Activated T-cell treated with anti-CD3 and anti-CD28 coated beads for 48 hours (primary cell): ENCODE measurements around the gene BTBD8.
"Not testable (repeated sequence)": the region's sequence is repeated elsewhere in the genome, so short reads cannot be mapped to it uniquely, and the experiment has no call there.

Experiments used
- DNase-seq: peaks from one replicate; pipeline ENCODE4 v3.0.0-alpha.2; 2020; ENCODE audit warnings: low read depth

The BTBD8 gene

DNA sequence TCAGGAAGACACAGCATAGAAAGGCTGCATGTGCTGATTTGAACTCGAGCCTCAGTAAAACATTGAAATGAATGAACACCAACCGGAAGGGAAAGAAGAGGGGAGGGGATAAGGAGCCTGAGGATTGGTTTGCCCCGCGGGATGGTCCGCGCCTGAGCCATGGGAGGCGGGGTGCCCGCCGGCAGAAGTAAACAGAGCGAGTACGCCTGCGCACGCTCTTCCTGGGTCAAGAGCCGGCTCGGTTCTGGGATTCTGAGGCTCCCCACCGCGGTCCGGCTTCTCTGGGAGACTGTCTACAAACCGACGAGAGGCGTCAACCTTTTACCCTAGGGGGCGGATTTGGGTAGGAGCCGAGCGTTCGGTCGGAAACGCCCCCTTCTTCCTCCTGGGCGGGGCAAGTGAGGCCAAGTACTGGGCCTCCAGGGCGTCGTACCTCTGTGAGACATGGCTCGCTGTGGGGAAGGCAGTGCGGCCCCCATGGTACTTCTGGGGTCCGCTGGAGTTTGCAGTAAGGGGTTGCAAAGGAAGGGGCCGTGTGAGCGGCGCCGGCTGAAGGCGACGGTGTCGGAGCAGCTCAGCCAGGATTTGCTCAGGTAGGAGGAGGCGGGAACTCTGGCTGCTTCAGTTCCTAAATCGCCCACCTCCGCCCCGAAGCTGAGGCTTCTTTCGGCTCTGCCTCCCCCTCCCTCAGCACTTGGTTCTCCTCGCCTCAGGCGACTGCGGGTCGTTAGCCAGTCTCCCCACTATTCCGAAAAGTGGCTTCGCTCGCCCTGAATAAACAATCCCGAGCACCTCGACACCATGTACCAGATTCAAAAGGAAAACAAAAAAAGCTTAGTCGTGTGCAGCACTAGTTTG lies at the start of gene BTBD8:
Gene BTBD8 (plus strand): TSS at position 218 of the 858 bp plus-strand sequence. CDS start 227 bp downstream, at position 445.
- DNase-seq = peak; percentile 78

DNA sequence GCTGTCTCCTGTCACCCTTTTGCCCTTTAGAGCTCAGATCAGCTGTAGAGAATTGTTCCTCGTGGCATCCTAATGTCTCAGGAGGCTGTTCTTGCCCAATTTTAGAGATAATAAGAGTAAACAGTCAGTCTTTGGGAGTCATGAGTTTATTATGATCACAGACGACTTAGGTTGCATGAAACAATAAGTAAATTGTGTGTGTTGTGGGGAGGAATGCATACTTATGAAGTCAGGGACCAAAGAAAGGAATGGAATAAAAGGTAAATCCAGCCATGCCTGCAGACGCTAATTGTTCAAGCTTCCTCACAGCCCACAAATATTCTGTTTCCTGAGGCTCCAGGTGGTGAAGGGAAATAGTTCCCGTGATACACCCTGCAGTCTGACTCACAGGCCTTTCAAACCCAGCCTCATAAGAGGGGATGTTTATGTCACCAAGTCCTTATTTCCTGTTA lies 49.5 kb upstream of the BTBD8 start:
- DNase-seq = no peak

DNA sequence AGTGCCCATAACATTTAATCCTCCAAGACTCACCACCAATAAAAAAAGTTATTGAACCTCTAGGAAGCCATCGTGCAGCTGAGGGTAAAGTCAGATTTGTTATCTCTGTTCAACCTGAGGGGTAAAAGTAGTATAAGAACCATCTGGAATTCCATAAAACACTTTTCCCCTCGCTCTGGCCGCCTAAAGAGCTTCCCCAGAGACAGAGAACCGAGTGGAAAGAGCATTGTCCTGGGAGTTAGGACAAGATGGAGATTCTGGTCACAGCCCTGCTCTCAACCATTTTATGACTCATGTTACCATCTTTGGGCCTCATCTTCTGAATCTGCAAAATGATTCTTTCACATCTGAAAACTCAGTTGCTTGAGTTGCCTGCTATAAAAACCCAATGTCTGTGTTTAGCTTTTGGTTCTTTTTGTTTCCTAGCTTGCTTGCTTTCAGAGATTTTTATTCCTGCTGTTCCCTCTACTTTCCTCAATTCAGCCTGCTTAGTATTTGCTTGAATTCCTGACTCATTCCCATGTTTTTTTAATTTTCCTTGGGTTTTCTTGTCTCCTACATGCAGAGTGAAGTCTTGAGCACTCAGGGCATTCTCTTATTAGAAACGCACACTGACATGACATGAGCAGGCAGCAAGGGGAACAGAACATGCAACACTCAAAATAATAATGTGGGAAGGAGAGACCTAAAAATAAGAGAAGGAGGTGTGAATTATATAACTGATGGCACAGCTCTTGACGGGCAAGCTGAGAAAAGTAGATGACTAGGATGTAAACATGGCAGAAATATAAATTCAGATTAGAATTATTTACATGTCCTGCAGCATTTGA lies 48.6 kb upstream of the BTBD8 start:
- DNase-seq = no peak

DNA sequence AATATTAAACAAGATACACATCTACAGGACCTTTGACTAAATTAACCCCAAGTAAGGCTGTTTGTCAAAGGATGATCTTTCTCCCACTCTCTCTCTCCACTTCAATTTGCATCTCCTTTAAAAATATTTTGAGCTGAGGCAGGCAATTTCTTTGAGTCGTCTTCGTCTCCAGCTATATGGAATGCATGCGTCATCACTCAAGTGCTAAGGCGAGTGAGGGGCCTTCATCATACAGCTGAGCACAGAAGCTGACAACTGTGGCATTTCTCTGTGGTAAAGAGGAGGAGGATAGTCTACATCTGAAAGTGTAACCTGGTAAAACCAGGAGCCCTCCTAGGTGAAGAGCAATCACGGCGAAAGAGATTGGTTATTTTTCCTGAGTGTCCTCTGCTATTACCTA lies 42.7 kb upstream of the BTBD8 start:
- DNase-seq = no peak

DNA sequence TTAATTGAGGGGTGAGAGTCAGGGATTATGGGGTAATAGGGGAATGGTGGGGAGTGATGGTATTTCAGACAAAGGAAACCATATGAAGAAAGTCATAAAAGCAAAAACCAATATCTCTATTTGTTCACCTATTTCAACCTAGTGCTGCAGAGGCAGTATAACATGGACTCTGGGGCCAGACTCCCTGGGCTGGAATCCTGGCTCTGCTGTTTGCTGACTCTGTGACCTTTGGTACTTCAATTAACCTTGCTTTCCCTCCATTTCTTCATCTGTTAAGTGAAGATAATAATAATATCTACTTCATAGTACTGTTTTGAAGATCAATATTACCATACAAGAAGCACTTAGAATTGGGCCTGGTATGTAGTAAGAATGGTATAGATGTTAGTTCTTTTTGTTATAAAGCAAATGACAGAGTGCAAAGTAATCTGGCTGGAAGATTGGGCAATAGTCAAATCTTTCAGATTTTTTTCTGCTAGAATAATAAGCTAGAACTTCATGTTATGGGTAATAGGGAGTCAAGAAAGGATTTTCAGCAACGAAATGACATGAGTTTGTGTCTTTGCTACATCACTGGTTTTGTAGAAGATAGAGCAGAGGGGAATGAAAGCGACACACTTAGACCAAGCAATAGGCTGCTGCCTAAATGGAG lies 41.3 kb upstream of the BTBD8 start:
- no peak for DNase-seq

DNA sequence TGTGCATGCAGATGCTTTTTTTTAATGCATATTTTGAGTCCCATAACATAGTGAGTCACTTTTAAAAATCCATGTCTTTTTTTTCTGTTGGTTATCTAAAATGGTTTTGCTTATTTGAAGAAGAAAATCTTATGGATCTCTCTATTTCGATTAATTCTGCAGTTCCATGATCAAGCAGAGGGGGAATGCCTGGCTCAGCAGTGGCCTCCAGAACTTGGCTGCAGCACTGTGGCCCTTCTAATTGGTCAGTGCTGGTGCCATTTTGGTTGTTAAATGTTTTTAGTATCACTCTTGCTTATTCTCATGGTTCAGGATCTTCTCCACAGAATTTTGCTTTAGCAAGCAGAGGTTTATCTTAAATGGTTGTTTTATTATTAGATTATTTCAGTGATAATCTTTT lies 39.2 kb upstream of the BTBD8 start:
- DNase-seq = no peak

DNA sequence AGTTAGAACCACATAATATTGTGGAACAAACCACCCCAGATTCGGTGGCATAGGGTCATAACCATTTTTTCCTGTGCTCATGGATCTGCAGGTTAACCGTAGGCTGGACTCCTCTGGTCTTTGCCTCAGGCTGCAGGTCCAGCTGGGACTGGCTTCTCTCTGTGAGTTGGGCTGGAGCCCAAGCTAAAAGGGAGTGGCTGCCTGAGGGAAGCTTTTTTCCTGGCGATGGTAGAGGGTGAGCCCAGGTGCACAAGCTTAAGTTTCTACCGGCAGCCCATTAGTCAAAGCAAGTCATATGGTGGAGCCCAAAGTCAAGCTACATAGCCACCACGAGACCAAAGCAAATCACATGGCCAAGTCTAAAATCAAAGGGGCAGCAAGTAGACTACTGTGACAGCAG lies 36.5 kb upstream of the BTBD8 start:
- no peak for DNase-seq

DNA sequence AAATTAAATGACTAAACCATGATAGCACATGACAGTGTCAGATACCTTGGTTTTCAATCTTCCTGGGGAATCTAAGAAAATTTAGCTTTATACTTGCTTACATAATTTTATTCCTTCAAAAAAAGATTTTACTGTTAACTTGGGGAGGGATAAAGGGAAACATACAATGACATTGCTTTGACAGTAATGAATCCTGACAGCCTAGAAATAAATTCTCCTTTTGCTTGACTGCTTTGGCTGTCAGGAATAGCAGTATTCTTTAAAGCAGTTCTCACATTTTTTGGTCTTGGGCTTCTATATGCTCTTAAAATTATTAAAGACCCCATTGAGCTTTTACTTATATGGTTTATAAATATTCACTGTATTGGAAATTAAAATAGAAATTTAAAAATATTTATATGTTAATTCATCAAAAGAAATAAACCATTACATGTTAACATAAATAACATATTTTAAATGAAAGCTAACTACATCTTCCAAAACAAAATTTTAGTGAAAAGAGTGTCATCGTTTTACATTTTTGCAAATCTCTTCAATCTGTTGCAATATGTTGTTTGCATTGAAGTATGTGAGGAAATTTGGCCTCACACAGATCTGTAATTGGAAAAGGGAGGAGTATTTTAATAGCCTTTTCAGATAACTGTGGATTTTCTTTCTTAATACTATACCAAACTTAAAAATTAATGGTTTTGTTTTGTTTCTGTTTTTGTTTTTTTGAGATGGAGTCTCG lies 34.2 kb upstream of the BTBD8 start:
- no peak for DNase-seq

DNA sequence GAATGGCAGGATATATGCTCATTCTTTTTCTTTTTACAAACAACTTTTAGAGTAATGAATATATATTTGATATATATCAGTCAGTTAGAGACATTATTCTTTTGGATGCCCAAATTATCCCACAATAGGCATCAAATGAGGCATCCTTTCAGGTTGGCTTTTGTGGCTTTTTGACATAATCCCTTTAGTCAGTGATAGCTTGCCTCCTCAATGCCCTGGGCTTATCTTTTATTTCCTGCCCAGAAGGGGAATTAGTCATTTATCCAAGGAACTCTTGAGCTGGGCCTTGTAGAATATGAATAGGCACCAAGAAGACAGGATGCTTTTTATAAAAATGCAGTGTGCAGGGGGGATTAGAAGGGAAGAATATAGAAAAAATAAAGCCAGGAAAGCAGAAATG lies 28.2 kb upstream of the BTBD8 start:
- DNase-seq = no peak

DNA sequence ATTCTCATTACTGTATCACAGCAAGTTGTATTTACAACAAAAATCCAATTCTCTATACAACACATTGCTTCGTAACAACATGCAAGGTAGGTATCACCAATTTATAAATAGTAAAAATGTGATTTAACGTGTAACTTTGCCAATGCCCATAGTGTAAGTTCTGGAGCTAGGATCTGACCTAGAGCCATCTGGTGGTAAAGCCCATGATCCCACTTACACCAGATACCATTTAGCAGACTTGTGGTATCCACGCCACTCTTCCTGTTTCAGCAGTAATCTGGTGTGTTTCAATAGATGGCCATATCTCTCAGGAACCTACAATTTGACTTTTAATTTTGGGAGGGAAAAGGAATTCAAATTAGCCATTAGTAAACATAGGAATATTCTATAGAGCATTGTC lies 15.1 kb upstream of the BTBD8 start:
- no peak for DNase-seq

DNA sequence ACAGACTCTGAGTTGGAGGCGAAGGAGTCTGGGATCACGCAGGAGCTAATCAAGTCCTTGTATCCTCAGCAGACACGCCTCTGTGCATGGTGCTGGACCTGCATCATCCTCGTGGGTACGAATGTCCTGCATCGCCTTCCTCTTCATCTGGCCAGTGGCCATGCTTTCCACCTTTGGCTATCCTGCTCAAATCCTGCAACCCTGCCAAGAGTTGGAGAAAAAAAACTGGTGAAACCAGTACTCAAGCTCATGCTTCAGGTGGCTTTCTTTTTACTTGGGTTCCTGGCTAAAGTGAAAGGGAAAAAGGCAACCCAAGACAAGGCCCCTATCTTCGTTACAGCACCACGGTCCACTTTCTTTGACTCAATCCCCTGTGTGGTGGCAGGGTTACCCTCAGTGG lies 13.8 kb upstream of the BTBD8 start:
- no peak for DNase-seq

DNA sequence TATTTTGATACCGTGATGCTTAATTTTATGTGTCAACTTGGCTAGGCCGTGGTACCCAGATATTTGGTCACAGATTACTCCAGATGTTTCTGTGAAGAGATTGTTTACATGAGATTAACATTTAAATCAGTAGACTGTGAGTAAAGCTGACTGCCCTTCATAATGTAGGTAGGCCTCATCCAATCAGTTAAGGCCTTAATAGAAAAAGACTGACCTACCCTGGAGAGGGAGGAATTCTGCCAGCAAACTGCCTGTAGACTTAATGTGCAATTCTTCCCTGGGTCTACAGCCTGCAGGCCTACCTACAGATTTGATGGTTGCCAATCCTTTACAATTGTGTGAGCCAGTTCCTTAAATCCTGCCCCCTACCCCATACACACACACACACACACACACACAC lies 9.3 kb upstream of the BTBD8 start:
- no peak for DNase-seq

DNA sequence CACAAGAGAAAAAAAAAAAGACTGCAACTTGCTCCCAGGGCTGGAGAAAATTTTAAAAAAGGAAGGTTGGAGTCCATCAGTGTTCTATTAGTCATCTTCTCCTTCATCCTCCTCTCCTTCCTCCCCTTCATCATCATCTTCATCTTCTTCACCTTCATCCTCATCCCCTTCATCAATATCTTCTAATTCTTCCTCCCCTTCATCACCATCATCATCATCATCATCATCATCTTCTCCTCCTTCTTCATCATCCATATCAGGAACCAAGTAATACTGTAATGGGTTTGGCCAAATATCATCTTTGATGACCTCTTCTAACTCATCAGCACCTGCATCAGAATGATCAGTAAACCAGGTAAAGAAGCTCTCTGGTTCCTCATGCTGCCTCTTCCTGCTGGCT lies 5.7 kb upstream of the BTBD8 start:
- not testable (repeated sequence) for DNase-seq

DNA sequence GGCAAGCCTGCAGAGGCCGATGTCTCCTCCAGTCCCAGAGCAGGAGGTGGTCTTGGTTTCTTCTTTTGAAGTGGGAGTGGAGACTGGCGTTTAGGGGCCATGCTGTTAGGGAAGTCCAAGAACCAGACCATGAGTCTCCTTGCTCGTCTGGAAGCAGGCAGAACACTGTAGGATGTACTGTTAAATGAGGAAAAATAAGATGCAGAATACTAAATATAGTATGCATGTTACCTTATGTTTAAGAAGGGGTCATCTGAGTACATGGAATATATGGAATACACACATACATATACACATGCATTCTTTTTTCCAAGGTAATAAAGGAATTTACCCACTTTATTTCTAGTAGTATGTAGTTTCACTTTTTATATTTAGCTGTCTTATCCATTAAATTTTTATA lies 4.8 kb upstream of the BTBD8 start, which contains the start of gene SETSIP:
Gene SETSIP (minus strand): TSS at position 101 of the 400 bp plus-strand sequence. CDS start 0 bp downstream, at position 101.
- DNase-seq = no peak

DNA sequence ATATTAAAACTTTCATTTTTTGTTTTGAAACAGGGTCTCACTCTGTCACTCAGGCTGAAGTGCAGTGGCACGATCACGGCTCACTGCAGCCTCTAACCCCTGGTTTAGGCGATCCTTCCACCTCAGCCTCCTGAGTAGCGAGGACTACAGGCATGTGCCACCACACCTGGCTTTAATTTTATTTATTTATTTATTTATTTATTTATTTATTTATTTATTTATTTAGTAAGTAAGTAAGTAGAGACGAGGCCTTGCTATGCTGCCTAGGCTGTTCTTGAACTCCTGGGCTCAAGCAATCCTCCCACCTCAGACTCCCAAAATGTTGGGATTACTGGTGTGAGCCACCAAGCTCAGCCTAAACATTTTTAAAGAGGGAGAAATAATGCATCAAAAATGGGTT lies 3.8 kb upstream of the BTBD8 start:
- no peak for DNase-seq

DNA sequence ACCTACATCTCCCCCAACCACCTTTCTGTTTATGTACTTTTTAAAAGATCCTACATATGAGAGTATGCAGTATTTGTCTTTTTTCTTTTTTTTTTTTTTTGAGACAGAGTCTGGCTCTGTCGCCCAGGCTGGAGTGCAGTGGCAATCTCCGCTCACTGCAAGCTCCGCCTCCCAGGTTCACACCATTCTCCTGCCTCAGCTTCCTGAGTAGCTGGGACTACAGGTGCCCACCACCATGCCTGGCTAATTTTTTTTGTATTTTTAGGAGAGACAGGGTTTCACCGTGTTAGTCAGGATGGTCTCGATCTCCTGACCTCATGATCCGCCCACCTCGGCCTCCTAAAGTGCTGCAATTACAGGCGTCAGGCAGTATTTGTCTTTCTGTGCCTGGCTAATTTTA lies 2.1 kb upstream of the BTBD8 start:
- not testable (repeated sequence) for DNase-seq

DNA sequence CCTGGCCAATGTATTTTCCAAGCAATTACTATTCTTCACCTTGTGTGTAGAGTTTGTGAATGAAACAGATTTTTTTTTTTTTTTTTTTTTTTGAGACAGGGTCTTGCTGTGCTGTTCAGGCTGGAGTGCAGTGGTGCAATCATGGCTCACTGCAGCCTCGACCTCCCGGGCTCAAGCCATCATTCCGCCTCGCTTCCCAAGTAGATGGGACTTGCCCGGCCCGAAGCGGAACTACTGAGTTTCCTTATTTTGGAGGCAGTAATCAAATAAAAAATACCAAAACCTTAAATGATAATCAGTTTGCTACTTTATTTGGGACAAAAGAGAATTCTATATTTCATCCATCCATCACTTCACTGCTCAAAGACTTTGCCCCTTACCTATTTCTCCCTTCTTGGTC lies 704 bp upstream of the BTBD8 start:
- no peak for DNase-seq

DNA sequence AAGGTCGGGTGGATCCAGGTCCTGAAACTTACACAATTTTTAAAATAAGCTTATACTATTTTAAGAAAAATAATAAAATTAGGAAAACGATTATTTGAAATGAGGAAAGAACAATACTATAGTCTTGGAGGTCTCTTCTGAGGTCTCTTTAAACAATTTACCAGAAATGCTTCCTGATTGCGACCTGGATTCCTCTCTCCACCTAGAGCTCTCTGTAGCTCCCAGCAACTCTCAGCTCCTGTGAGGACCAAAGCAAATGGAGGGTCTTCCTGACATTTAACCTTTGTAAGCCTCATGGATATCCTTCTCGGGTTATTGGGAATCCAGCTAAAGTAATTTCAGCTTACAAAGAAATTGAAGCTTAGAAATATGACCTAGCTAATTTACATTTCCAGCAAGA lies 886 bp downstream of the BTBD8 start:
- no peak for DNase-seq

DNA sequence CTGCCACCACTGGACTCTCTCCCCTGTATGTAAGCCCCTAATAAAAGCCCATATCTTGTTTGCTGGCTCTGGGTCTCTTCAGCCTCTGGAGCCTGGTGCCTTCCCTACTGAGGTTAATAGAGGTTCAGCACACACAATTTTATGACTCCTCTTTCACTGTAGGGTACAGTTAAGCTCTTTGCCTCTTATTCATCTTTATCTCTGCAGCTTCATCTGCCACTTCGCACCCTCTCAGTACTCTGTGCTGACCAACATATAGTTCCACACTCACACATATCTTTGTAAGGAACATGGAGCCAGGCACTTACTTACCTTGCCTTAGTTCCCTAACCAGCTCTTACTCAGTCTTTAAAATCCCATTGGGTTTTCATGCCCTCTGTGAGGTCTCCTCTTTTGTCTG lies 4.5 kb downstream of the BTBD8 start:
- no peak for DNase-seq

DNA sequence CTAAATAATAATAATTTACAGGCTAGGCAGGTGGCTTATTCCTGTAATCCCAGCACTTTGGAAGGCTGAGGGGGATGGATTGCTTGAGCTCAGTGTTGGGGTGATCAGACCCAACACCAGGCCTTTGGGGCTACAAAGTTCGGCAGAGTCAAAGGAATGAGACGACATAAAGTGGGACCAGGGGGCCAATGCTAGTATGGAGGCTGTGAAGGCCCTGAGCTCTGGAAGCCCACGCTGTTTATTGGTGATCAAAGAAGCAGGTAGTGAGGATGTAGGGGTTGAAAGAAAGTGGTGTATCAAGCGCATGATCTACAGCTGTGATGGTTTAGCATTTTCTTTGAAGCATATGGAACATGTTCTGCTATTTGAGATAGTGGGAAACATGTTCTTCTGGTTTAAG lies 5.6 kb downstream of the BTBD8 start:
- DNase-seq = no peak

DNA sequence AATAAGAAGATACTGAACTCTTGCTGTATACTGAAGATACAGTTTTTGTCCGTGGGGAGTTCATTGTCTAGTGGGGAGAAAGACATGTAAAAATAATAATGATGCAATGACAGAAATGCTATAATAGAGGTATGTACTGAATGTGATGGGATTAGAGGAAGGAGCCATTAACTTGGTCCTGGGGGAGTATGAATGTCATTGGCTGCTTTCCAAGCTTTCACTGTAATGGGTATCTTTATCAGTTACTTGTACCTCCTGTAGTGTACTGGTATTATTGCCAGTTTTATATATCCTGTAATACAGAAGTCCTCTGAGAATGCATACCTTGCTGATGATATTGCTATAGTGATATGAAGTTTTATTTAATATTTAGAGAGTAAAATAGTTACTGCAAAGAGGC lies 7.4 kb downstream of the BTBD8 start:
- no peak for DNase-seq

DNA sequence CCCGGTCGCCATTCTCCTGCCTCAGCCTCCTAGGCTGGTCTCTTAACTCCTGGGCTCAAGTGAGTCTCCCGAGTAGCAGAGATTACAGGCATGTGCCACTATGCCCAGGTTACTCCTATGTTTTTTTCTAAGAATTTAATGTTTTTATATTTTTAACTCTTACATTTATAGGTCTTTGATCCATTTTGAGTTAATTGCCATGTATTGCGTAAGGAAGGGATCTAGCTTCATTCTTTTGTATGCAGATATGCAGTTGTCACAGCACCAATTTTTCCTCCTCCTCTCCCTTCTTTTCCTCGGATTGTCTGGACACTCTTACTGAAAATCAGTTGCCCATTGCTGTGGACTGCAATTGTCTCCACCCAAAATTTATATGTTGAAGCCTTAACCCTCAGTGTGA lies 11.5 kb downstream of the BTBD8 start:
- no peak for DNase-seq
